D721Med (cell line): ENCODE measurements around the gene COL9A3.

ENCODE experiments used
- DNase-seq: peaks from one replicate; pipeline ENCODE4 v3.0.0; 2011; ENCODE audit warnings: low spot score; ENCODE audit not compliant: insufficient read length
- FAIRE-seq: peaks from 2 replicates; lab custom pipeline; 2011; peaks lifted over from hg19 to GRCh38; lab: Jason Lieb, UNC
- TF ChIP-seq, protein P1 (sequence below): IDR thresholded peaks from 2 replicates; pipeline ENCODE4 v1.5.1; 2012; ENCODE audit warnings: mild to moderate bottlenecking, control low read depth; ENCODE audit not compliant: insufficient read depth; ENCODE audit errors: missing control alignments

COL9A3 gene

DNA sequence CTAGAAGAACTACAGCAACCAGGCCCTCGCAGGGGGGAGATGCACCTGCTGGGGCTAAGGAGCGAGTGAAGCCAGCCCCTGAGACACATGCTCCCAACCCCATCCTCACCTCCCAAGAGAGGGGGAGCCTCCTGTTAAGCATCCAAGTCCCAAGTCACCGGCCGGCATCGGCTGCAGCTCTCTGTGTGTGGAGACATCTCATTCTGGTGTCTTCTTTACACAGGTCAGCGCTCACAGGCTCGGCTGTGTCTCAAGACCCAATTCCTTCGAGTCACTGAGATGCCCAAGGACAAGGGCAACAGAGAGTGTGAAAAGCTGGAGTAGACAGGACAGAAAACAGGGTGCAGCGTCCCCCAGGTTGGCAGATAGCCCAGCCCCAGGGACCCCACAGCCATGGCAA is 41.6 kb upstream of the COL9A3 start:
- no peak for FAIRE-seq
- TF ChIP-seq, protein P1, sequence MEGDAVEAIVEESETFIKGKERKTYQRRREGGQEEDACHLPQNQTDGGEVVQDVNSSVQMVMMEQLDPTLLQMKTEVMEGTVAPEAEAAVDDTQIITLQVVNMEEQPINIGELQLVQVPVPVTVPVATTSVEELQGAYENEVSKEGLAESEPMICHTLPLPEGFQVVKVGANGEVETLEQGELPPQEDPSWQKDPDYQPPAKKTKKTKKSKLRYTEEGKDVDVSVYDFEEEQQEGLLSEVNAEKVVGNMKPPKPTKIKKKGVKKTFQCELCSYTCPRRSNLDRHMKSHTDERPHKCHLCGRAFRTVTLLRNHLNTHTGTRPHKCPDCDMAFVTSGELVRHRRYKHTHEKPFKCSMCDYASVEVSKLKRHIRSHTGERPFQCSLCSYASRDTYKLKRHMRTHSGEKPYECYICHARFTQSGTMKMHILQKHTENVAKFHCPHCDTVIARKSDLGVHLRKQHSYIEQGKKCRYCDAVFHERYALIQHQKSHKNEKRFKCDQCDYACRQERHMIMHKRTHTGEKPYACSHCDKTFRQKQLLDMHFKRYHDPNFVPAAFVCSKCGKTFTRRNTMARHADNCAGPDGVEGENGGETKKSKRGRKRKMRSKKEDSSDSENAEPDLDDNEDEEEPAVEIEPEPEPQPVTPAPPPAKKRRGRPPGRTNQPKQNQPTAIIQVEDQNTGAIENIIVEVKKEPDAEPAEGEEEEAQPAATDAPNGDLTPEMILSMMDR = no peak
- no peak for DNase-seq

- TF ChIP-seq, protein P1 = no peak
- FAIRE-seq = no peak
Observed at GRCh38 chr20:62776035-62776691, 40.7 kb upstream of the COL9A3 start.

GRCh38 chr20:62776692-62777527 is 39.9 kb upstream of the COL9A3 start:
- TF ChIP-seq, protein P1 = no peak
- DNase-seq (no peak), FAIRE-seq (no peak)

More at GRCh38 chr20:62776035-62776691, 40.7 kb upstream of the COL9A3 start:
- no peak for DNase-seq

DNA sequence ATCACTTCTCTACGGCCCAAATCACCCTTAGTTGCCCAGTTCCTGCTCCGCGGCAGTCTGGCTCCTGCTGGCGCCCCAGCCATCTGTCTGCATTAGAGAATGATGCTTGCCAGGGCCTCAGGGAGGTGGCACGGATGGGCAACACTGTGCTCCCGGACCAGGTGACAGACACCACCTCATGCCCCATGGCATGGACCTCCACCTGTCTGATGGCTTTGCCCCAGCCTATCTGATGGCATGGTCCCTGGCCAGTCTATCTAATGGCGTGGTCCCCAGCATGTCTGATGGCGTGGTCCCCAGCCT is 39.4 kb upstream of the COL9A3 start:
- DNase-seq (no peak), FAIRE-seq (no peak)
- TF ChIP-seq, protein P1 = no peak

DNA sequence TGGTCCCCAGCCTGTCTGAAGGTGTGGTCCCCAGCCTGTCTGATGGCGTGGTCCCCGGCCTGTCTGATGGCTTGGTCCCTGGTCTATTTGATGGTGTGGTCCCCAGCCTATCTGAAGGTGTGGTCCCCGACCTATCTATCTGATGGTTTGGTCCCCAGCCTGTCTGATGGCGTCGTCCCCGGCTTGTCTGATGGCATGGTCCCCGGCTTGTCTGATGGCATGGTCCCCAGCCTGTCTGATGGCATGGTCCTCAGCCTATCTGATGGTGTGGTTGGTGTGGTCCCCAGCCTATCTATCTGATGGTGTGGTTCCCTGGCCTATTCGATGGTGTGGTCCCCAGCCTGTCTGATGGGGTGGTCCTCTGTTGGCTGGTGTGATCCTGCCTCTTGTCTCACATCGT is 38.8 kb upstream of the COL9A3 start:
- TF ChIP-seq, protein P1 = no peak
- FAIRE-seq (no peak), DNase-seq (no peak)

DNA sequence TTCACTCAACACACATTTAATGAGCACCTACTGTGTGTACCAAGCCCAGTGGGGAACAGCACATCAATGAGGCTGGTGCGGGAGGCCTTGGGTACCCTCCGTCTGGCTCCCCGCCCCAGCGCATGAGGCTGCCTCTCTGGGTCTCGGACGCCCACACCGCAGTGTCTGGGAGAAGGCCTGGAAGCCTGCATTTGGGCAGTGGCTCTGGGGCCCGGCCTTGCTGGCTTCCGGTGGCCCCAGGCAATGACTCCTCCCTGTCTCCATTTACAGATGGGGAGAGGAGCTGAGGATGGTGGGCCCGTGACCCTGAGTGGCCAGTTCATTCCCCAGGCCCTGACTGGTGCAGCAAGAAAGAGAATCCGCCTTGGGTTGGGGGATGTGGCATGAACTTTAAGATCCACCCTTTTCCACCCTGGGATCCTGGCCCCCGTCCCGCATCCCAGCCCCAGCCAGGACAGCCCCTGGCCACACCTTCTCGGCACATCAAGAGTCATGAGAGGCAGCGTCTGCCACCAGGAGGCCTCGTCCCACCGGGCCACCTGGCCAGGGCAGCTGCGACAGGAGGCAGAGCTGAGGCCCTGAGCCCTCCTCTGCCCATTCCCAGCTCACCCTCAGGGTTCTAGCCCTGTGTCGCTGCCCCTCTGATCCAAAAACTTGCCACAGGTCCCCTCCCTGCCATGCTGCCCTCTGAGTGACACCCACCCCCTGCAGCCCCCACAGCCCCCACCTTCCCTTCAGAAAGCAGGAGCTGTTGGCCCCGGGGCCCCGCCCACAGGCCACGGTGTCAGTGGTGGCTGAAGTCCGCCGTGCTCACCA is 38.0 kb upstream of the COL9A3 start:
- FAIRE-seq (no peak), DNase-seq (no peak)
- TF ChIP-seq, protein P1 = no peak
